K562 (cell line): ENCODE data around the gene TRAP1. TPM values are rescaled to one million over a fixed set of nuclear protein-coding genes. Genes with fewer than 3 reads are reported as not detected.

Experiments used
- ATAC-seq: fragments of 200-7000 bp; cut with Tn5 transposase; 3 replicates; pipeline ENCODE4 v1.9.1; 2020; ENCODE audit warnings: moderate library complexity
- BruUV-seq: library from RNA; stranded (reverse); fragments of 400-500 nt; replicated peaks from 2 replicates; lab custom pipeline; 2021; lab: Mats Ljungman, UMichigan
- CTCF ChIA-PET: fragments of 300-600 bp; formaldehyde crosslinking; extraction: SDS; loops from one replicate; lab custom pipeline; 2021; ENCODE audit warnings: low intra/inter-chr PET ratio; lab: Yijun Ruan, JAX
- POLR2A ChIA-PET: fragments of 300-600, 350-650 bp; sonication (Branson Sonifier 250); formaldehyde crosslinking; extraction: SDS; loops from one replicate; lab custom pipeline; 2021; ENCODE audit warnings: antibody characterized with exemption, inconsistent platforms; lab: Yijun Ruan, JAX
- DNase-seq, 4 experiments: peaks; one replicate each; pipeline versions ENCODE4 v3.0.0 to v3.0.0-alpha.2; 2011 to 2018; ENCODE audit warnings: low spot score in 3 of 4, mixed read lengths in 3 of 4; ENCODE audit errors: extremely low read depth in 1 of 4
- FAIRE-seq: peaks from 2 replicates; lab custom pipeline; 2011; peaks lifted over from hg19 to GRCh38; lab: Jason Lieb, UNC
- H2AFZ ChIP-seq: 2 replicates; pipeline ENCODE4 v1.6.0; 2011; ENCODE audit warnings: low read depth, low read length, control low read depth, inconsistent platforms
- H3K27ac ChIP-seq: fragments of 200-600 bp; 3 replicates; pipeline ENCODE4 v1.8.0; 2011; ENCODE audit warnings: low read depth, mild to moderate bottlenecking, control low read depth, inconsistent platforms, low read length, moderate library complexity, mixed read lengths; ENCODE audit errors: extremely low read depth
- H3K27me3 ChIP-seq, 2 experiments: fragments of 300-600 bp in 1 of 2; 2 replicates in 1 of 2; 3 replicates in 1 of 2; pipeline versions ENCODE4 v1.6.0 to v1.8.0; 2011; ENCODE audit warnings: inconsistent platforms in 2 of 2, low read length in 2 of 2, mild to moderate bottlenecking in 1 of 2, mixed read lengths in 1 of 2, moderate library complexity in 1 of 2; ENCODE audit not compliant: control insufficient read depth in 2 of 2, insufficient read depth in 2 of 2
- H3K36me3 ChIP-seq: fragments of 300-600 bp; 3 replicates; pipeline ENCODE4 v1.8.0; 2011; ENCODE audit warnings: mild to moderate bottlenecking, low read length, inconsistent platforms; ENCODE audit not compliant: control insufficient read depth, insufficient read depth
- H3K4me1 ChIP-seq, 2 experiments: fragments of 200-600 bp in 1 of 2; replicated peaks in 1 of 2; 2 replicates in 1 of 2; 3 replicates in 1 of 2; pipeline versions ENCODE4 v1.5.1 to v1.8.0; 2011; ENCODE audit warnings: inconsistent platforms in 2 of 2, low read length in 2 of 2, mild to moderate bottlenecking in 1 of 2, mixed read lengths in 1 of 2, moderate library complexity in 1 of 2; ENCODE audit not compliant: control insufficient read depth in 2 of 2, insufficient read depth in 2 of 2
- H3K4me2 ChIP-seq: 2 replicates; pipeline ENCODE4 v1.6.1; 2011; ENCODE audit warnings: low read length, control low read depth, inconsistent platforms, mixed read lengths; ENCODE audit not compliant: insufficient read depth
- H3K4me3 ChIP-seq: fragments of 200-600 bp; sonication (generic), shearing (Covaris generic); 2 replicates; pipeline ENCODE4 v1.5.1; 2016; ENCODE audit warnings: control low read depth, inconsistent platforms
- H3K79me2 ChIP-seq: fragments of 200-600 bp; 3 replicates; pipeline ENCODE4 v1.8.0; 2011; ENCODE audit warnings: low read length, inconsistent platforms; ENCODE audit not compliant: control insufficient read depth, insufficient read depth
- H3K9ac ChIP-seq, 2 experiments: 2 replicates each; pipeline versions ENCODE4 v1.6.0 to v1.6.1; 2011; ENCODE audit warnings: low read depth in 2 of 2, low read length in 2 of 2, control low read depth in 1 of 2, inconsistent platforms in 1 of 2, mild to moderate bottlenecking in 1 of 2, mixed read lengths in 1 of 2; ENCODE audit not compliant: insufficient read depth in 1 of 2
- H3K9me1 ChIP-seq: one replicate; pipeline ENCODE4 v1.6.0; 2011; ENCODE audit warnings: inconsistent platforms, mild to moderate bottlenecking, low read length, moderate library complexity; ENCODE audit not compliant: control insufficient read depth, insufficient read depth
- H3K9me3 ChIP-seq: replicated peaks from 2 replicates; pipeline ENCODE4 v1.5.1; 2011; ENCODE audit warnings: low read depth, low read length, inconsistent platforms; ENCODE audit not compliant: control insufficient read depth, insufficient read depth
- H4K20me1 ChIP-seq: replicated peaks from 2 replicates; pipeline ENCODE4 v1.6.1; 2011; ENCODE audit warnings: low read length, inconsistent platforms, mixed read lengths; ENCODE audit not compliant: control insufficient read depth, insufficient read depth
- BRD9 ChIP-seq: fragments of 450-650 bp; IDR thresholded peaks from 2 replicates; pipeline ENCODE4 v1.6.1; 2018; ENCODE audit warnings: low read depth; ENCODE audit not compliant: partially characterized antibody
- CEBPB ChIP-seq: fragments of 450-650 bp; IDR thresholded peaks from 2 replicates; pipeline ENCODE4 v1.6.1; 2016; ENCODE audit warnings: missing genetic modification characterization, missing compliant biosample characterization
- FOXA3 ChIP-seq, 2 experiments: fragments of 450-650 bp in 1 of 2; sonication (generic) in 1 of 2; formaldehyde crosslinking; IDR thresholded peaks in 1 of 2; conservative IDR thresholded peaks in 1 of 2; 2 replicates each; pipeline versions ENCODE4 v1.4.0 to v1.8.0; 2020 to 2022; ENCODE audit warnings: mild to moderate bottlenecking in 2 of 2, missing genetic modification reagents in 1 of 2
- GATAD2A ChIP-seq: fragments of 450-650 bp; IDR thresholded peaks from 2 replicates; pipeline ENCODE4 v1.6.1; 2017
- ILK ChIP-seq: fragments of 450-650 bp; IDR thresholded peaks from 2 replicates; pipeline ENCODE4 v1.6.1; 2016; ENCODE audit warnings: missing genetic modification characterization, low read depth, mild to moderate bottlenecking, missing compliant biosample characterization, moderate library complexity, borderline replicate concordance
- KLF13 ChIP-seq: fragments of 450-650 bp; IDR thresholded peaks from 2 replicates; pipeline ENCODE4 v1.6.1; 2016; ENCODE audit warnings: missing genetic modification characterization, low read depth, mild to moderate bottlenecking, missing compliant biosample characterization, moderate library complexity, borderline replicate concordance
- MAZ ChIP-seq, 2 experiments: fragments of 450-650 bp in 1 of 2; sonication (generic) in 1 of 2; formaldehyde crosslinking; IDR thresholded peaks in 1 of 2; conservative IDR thresholded peaks in 1 of 2; 2 replicates each; pipeline versions ENCODE4 v1.4.0 to v1.5.0; 2020; ENCODE audit warnings: mild to moderate bottlenecking in 1 of 2, missing genetic modification reagents in 1 of 2
- MCM3 ChIP-seq: fragments of 450-650 bp; IDR thresholded peaks from 2 replicates; pipeline ENCODE4 v1.6.1; 2016
- NBN ChIP-seq: fragments of 450-650 bp; IDR thresholded peaks from 2 replicates; pipeline ENCODE4 v1.6.1; 2016; ENCODE audit warnings: low read depth, mild to moderate bottlenecking
- NONO ChIP-seq, 2 experiments: fragments of 200-400 bp in 1 of 2; fragments of 450-650 bp in 1 of 2; formaldehyde crosslinking in 1 of 2; IDR thresholded peaks; 2 replicates each; pipeline ENCODE4 v1.6.1; 2017; ENCODE audit warnings: low read depth in 2 of 2, mild to moderate bottlenecking in 2 of 2, moderate library complexity in 2 of 2, low read length in 1 of 2
- POLR2H ChIP-seq: IDR thresholded peaks from 2 replicates; pipeline ENCODE4 v1.6.1; 2016; ENCODE audit warnings: missing genetic modification characterization, low read depth, mild to moderate bottlenecking, control low read depth, missing compliant biosample characterization, moderate library complexity
- PRMT5 ChIP-seq: sonication (generic); formaldehyde crosslinking; IDR thresholded peaks from 2 replicates; pipeline ENCODE4 v1.5.0; 2020; ENCODE audit warnings: missing genetic modification reagents
- RBM34 ChIP-seq: fragments of 200-400 bp; formaldehyde crosslinking; IDR thresholded peaks from 2 replicates; pipeline ENCODE4 v1.6.1; 2018; ENCODE audit warnings: low read length, borderline replicate concordance; ENCODE audit not compliant: insufficient read depth
- SMARCB1 ChIP-seq: IDR thresholded peaks from 2 replicates; pipeline ENCODE4 v1.6.1; 2011; ENCODE audit warnings: improper control_type of control experiment, low read depth; ENCODE audit not compliant: insufficient read length
- TAF15 ChIP-seq: fragments of 200-400 bp; formaldehyde crosslinking; IDR thresholded peaks from 2 replicates; pipeline ENCODE4 v1.6.1; 2017; ENCODE audit warnings: mild to moderate bottlenecking, low read depth, low read length, moderate library complexity
- ZBTB7A ChIP-seq: IDR thresholded peaks from 2 replicates; pipeline ENCODE4 v1.6.1; 2011; ENCODE audit warnings: low read depth, mild to moderate bottlenecking, low read length, moderate library complexity, borderline replicate concordance; ENCODE audit not compliant: control insufficient read depth
- ZNF232 ChIP-seq: sonication (generic); formaldehyde crosslinking; IDR thresholded peaks from 2 replicates; pipeline ENCODE4 v1.8.0; 2022; ENCODE audit warnings: mild to moderate bottlenecking, missing genetic modification reagents
- WGBS: fragments of 100-300 bp; shearing (Covaris generic); methylation state at CpG from one replicate; pipeline ENCODE4 v1.1.6; 2016; ENCODE audit warnings: low coverage, mixed read lengths; ENCODE audit not compliant: insufficient coverage; ENCODE audit errors: missing lambda C conversion rate; 5-methylcytosine and 5-hydroxymethylcytosine counted together
- in situ Hi-C: fragments of 300-500 bp; cut with MboI; formaldehyde crosslinking; loops from 4 replicates; pipeline ENCODE4 v1.15.0; 2018; ENCODE audit warnings: inconsistent platforms, mixed read lengths
- intact Hi-C: fragments of 100-400 bp; cut with micrococcal nuclease; formaldehyde crosslinking; loops from 2 replicates; pipeline ENCODE4 v1.14.2; 2022
- polyA plus RNA-seq, 8 experiments: library from polyadenylated mRNA; depleted of rRNA in 4 of 8; stranded (reverse) in 5 of 8; unstranded in 3 of 8; fragments of >200 nt; fragmentation: Nextera tagmentation in 2 of 8; fragmentation: Illumina TruSeq in 1 of 8; extraction: Ambion mirVana in 2 of 8; extraction: Trizol in 1 of 8; gene quantifications; 2 replicates each; pipeline versions ENCODE4 v1.2.1 to v1.2.3, GENCODE V29; 2011 to 2014; ENCODE audit warnings: inconsistent platforms in 1 of 8, missing spikeins in 1 of 8
- total RNA-seq, 7 experiments: library from RNA; depleted of rRNA in 6 of 7; stranded (reverse); fragments of >200 nt in 6 of 7; fragmentation: Illumina TruSeq in 2 of 7; extraction: Trizol in 2 of 7; gene quantifications; 2 replicates each; pipeline versions ENCODE4 v1.2.1 to v1.2.3, GENCODE V29; 2011 to 2021; ENCODE audit warnings: low replicate concordance in 1 of 7
- TF ChIP-seq, protein P1 (sequence below): fragments of 250-450 bp; sonication (Bioruptor Pico); IDR thresholded peaks from 2 replicates; pipeline ENCODE4 v1.4.0; 2020; ENCODE audit warnings: borderline replicate concordance

Gene TRAP1
- total and polyA plus RNA-seq, 9 of the 15 experiments (the other 6 are each of a cell fraction or from before 2014, with no cell fraction given): 19.1 to 436 (median 301) TPM

DNA sequence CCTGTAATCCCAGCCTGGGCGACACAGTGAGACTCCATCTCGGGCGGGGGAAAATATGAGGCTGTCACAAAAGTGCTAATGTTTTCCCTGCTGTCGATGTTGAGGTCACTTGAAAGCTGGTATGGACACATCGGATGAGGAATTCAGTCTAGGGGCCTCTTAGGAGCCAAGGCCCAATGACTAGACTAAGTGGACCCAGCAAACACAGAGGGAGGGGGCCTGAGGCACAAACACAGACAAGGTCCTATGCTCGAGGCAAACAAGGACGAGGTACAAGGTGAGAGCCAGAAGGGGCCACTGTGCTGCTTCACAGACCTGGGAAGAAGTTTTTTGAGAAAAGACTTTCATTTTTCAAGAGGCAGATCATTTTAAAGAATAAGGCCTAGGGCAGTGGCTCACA lies 15.2 kb downstream of the TRAP1 start:
- ATAC-seq: no peak
- Histone ChIP-seq H3K4me1 (peaks cover 2 to 12% of the 10 kb centered on the region in 2 experiments; a peak in 4 of 5 replicates), H3K4me3 (no peak overlapping the region), H3K4me2 (no peak overlapping the region), H3K9me3 (no peaks in the 10 kb centered on the region), H3K79me2 (peaks cover 84% of the 10 kb centered on the region), H3K27me3 (no peaks in the 10 kb centered on the region), H3K27ac (no peak overlapping the region), H4K20me1 (peaks cover 3% of the 10 kb centered on the region; the same call in 1 of the 2 replicates), H3K9ac (no peak overlapping the region), H2AFZ (no peak overlapping the region), H3K9me1 (no peaks in the 10 kb centered on the region), H3K36me3 (peaks cover 59% of the 10 kb centered on the region; the same call in 2 of the 3 replicates)
- ChIA-PET CTCF (no interaction called here), POLR2A (interaction anchor here (1.8 to 3.7 kb wide), 2 partner anchors 9 to 12 kb away, joined by 6 to 15 read pairs; no protein-coding TSS in a partner anchor)
- 94% methylated on average over 7 of the region's 7 CpGs for WGBS
- FAIRE-seq: no peak
- BruUV-seq: no TSS peak
- TF ChIP-seq KLF13 (no peak), CEBPB (tag) (no peak), MAZ (CRISPR knock-in tag; conservative IDR thresholded peaks at IDR 0.05 in 1 of 2, IDR thresholded peaks at IDR 0.05 in 1 of 2) (no peak), ILK (tag) (no peak), ZNF232 (CRISPR knock-in tag) (no peak), SMARCB1 (no peak), RBM34 (no peak), NBN (no peak), GATAD2A (no peak), ZBTB7A (no peak), TAF15 (no peak), MCM3 (no peak), FOXA3 (CRISPR knock-in tag; conservative IDR thresholded peaks at IDR 0.05 in 1 of 2, IDR thresholded peaks at IDR 0.05 in 1 of 2) (no peak), POLR2H (tag) (no peak), NONO (IDR thresholded peaks at IDR 0.05; ENCODE audit: low read depth in 2 of 2, low read length in 1 of 2) (no peak), PRMT5 (CRISPR knock-in tag) (no peak), BRD9 (no peak)
- TF ChIP-seq, protein P1, sequence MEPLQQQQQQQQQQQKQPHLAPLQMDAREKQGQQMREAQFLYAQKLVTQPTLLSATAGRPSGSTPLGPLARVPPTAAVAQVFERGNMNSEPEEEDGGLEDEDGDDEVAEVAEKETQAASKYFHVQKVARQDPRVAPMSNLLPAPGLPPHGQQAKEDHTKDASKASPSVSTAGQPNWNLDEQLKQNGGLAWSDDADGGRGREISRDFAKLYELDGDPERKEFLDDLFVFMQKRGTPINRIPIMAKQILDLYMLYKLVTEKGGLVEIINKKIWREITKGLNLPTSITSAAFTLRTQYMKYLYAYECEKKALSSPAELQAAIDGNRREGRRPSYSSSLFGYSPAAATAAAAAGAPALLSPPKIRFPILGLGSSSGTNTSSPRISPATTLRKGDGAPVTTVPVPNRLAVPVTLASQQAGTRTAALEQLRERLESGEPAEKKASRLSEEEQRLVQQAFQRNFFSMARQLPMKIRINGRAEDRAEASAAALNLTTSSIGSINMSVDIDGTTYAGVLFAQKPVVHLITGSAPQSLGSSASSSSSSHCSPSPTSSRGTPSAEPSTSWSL (CRISPR knock-in tag): no peak
- intact Hi-C loops: no loop called here
- no peak for DNase-seq
- in situ Hi-C loops: no loop called here
